Heart left ventricle (tissue), 16 donors: ENCODE results near the gene SPG11. TPM values are rescaled to one million over a fixed set of nuclear protein-coding genes. Genes with fewer than 3 reads are reported as not detected.

ENCODE experiments used
- ATAC-seq, 4 donors: fragments of 200-7000 bp; cut with Tn5 transposase; one replicate each; pipeline ENCODE4 v1.9.1; 2020 to 2022; ENCODE audit warnings: moderate library complexity in 4 of 4, mild to moderate bottlenecking in 3 of 4, moderate number of reproducible peaks in 1 of 4
- DNase-seq, 5 donors: peaks; one replicate each; pipeline ENCODE4 v3.0.0-alpha.2; 2020
- H3K27ac ChIP-seq, 12 donors: fragments of 200-600 bp; sonication (generic) in 4 of 12; one replicate each; pipeline versions ENCODE4 v1.5.0 to v1.8.0; 2016 to 2022; ENCODE audit warnings: mild to moderate bottlenecking in 2 of 12
- H3K27me3 ChIP-seq, 9 donors: fragments of 200-600 bp; sonication (generic) in 2 of 9; one replicate each; pipeline versions ENCODE4 v1.5.1 to v1.8.0; 2016 to 2022; ENCODE audit warnings: mild to moderate bottlenecking in 3 of 9
- H3K36me3 ChIP-seq, 9 donors: fragments of 200-600 bp; sonication (generic) in 2 of 9; one replicate each; pipeline versions ENCODE4 v1.5.0 to v1.8.0; 2018 to 2022; ENCODE audit warnings: mild to moderate bottlenecking in 2 of 9
- H3K4me1 ChIP-seq, 12 donors: fragments of 200-600 bp; sonication (generic) in 4 of 12; one replicate each; pipeline versions ENCODE4 v1.5.0 to v1.8.0; 2016 to 2022; ENCODE audit warnings: mild to moderate bottlenecking in 3 of 12
- H3K4me3 ChIP-seq, 12 donors: fragments of 200-600 bp; sonication (generic) in 4 of 12; one replicate each; pipeline versions ENCODE4 v1.5.0 to v1.8.0; 2017 to 2022; ENCODE audit warnings: mild to moderate bottlenecking in 9 of 12, moderate library complexity in 4 of 12
- H3K9me3 ChIP-seq, 12 donors: fragments of 200-600 bp; sonication (generic) in 4 of 12; one replicate each; pipeline versions ENCODE4 v1.5.0 to v1.8.0; 2016 to 2022; ENCODE audit warnings: mild to moderate bottlenecking in 1 of 12
- POLR2A ChIP-seq, 2 donors: fragments of 450-650 bp; IDR thresholded peaks; one replicate each; pipeline ENCODE4 v1.6.1; 2017; ENCODE audit warnings: antibody characterized with exemption in 2 of 2, mild to moderate bottlenecking in 2 of 2, moderate library complexity in 2 of 2
- WGBS, 4 donors: extraction: QIAGEN DNeasy Blood & Tissue Kit in 2 of 4; methylation state at CpG; one replicate each; pipeline versions ENCODE4 v1.1.5 to v1.1.7; 2013 to 2018; 5-methylcytosine and 5-hydroxymethylcytosine counted together
- intact Hi-C, 10 donors: fragments of 100-400 bp; cut with DNase I; formaldehyde crosslinking; loops; one replicate each; pipeline versions ENCODE4 v1.11.1 to v1.14.2; 2022
- polyA plus RNA-seq, 2 donors: library from polyadenylated mRNA; stranded (reverse); fragments of 200-250 nt; gene quantifications; one replicate each; pipeline ENCODE4 v1.2.3, GENCODE V29; 2013
- total RNA-seq, 9 donors: library from RNA; depleted of rRNA in 2 of 9; stranded (reverse); fragments of >200 nt in 2 of 9; fragmentation: NEBNext Ultra II Directional in 3 of 9; extraction: Animal tissue kit (Norgen Biotek cat#: 25700) in 3 of 9; gene quantifications; one replicate each; pipeline versions ENCODE4 v1.1.0 to v1.2.4, GENCODE V29; 2016 to 2023
- TF ChIP-seq, protein P1 (sequence below), 12 donors: fragments of 200-600 bp; sonication (generic) in 4 of 12; IDR thresholded peaks; one replicate each; pipeline versions ENCODE4 v1.5.0 to v1.8.0; 2018 to 2022; ENCODE audit warnings: antibody characterized with exemption in 12 of 12, mild to moderate bottlenecking in 5 of 12
- donor health status: ischemic (EF 13 %, LVEDD 7.1; RV severe dilation, severe dysfunction).
- donor health status: healthy with polysubstance abuse.
- donor health status: DM: no; HTN: yes; CAD: no.
- donor health status: DM: no; HTN: no; CAD: no.
- donor health status: ischemic (EF 25% LVEDD 6.9; RV normal size, moderate dysfunction).
- donor health status: ischemic (EF 25% LVEDD 5.7; RV mildly dilated, moderate dysfunction).
- donor health status: healthy.
- donor health status: DM: yes; HTN: yes; CAD: no.
- donor health status: ischemic (EF 35%, LVEDD 5.7; RV mildly dilated, moderate dysfunction).
- donor health status: nonischemic (EF 11% LVEDD 7.7; RV severe dilation, severe dysfunction).
- donor health status: DM: yes; HTN: yes; CAD: no.
- donor health status: PGD.
- donor health status: ischemic (EF 29% LVEDD 5.4; RV normal size, mild dysfunction).
- donor health status: nonischemic (EF 23%, LVEDD 6.1; RV moderate dilation, normal function).

SPG11 gene
- total and polyA plus RNA-seq, 11 donors = 17.5 to 69.4 (median 47.5) TPM

DNA sequence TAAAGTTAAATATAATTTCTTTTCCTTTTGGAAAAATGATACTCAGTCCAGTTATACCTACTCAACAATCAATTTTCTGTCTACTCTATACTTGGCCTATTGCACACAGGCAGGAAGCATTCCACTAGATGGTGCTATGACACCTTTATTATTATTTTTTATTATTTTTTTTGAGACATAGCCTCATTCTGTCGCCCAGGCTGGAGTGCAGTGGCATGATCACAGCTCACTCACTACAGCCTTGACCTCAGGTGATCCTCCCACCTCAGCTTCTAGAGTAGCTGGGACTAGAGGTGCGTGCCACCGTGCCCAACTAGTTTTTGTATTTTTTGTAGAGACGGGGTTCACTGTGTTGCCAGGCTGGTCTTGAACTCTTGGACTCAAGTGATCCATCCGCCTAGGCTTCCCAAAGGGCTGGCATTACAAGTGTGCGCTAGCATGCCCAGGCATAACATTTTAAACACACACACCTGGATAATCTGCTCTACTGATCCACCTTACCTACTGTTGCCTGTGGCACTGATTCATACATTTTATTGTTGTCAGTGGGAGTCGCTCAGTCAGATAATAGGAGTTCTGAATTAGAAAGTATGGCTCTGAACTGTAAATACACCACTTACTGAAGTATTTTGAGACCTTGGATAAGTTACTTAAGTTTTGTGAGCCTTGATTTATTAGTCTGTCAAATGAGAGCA, 70.3 kb downstream of the SPG11 start:
- ATAC-seq (no peak), DNase-seq (no peak)
- no peak for TF ChIP-seq POLR2A (IDR thresholded peaks at IDR 0.05)
- TF ChIP-seq, protein P1, sequence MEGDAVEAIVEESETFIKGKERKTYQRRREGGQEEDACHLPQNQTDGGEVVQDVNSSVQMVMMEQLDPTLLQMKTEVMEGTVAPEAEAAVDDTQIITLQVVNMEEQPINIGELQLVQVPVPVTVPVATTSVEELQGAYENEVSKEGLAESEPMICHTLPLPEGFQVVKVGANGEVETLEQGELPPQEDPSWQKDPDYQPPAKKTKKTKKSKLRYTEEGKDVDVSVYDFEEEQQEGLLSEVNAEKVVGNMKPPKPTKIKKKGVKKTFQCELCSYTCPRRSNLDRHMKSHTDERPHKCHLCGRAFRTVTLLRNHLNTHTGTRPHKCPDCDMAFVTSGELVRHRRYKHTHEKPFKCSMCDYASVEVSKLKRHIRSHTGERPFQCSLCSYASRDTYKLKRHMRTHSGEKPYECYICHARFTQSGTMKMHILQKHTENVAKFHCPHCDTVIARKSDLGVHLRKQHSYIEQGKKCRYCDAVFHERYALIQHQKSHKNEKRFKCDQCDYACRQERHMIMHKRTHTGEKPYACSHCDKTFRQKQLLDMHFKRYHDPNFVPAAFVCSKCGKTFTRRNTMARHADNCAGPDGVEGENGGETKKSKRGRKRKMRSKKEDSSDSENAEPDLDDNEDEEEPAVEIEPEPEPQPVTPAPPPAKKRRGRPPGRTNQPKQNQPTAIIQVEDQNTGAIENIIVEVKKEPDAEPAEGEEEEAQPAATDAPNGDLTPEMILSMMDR (IDR thresholded peaks at IDR 0.05) = peak in 9 of 12 donors; percentile 26 to 48 (median 34)
- H3K36me3 ChIP-seq = peaks cover 0 to 100% (median 100%) of the 10 kb centered on the region in 9 donors
- WGBS, 4 donors = 81 to 86% (median 83%) methylated on average over 7 of the region's 7 CpGs
- no peak overlapping the region for H3K4me3 ChIP-seq
- H3K9me3 ChIP-seq = no peaks in the 10 kb centered on the region
- no peaks in the 10 kb centered on the region for H3K4me1 ChIP-seq
- H3K27ac ChIP-seq = no peak overlapping the region
- intact Hi-C loops = loop anchor here in 4 of 10 donors (5.0 to 10.0 kb wide), 2 partner anchors 142 to 144 kb away; partner anchors contain the start of gene TRIM69 (in 4 of the 4)
- H3K27me3 ChIP-seq = no peaks in the 10 kb centered on the region

DNA sequence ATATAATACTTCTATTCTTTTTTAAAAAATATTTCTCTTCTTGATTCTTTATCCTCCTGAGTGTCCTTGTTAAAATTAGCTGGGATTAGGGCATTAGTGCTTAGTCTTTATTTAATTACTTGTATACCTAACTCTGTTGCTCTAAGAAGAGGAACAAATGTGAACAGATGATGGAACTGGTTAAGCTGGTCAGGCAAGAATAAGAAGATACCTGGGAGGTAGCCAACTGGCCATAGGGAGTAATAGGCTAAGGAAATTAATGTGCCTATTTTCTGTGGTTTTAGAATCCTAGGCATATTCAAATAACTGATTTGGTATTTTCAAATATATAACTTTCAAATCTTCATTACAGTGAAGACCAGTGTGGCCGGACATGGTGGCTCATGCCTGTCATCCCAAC, 72.1 kb downstream of the SPG11 start:
- WGBS, 4 donors = 89 to 96% (median 95%) methylated on average over 1 of the region's 1 CpG

DNA sequence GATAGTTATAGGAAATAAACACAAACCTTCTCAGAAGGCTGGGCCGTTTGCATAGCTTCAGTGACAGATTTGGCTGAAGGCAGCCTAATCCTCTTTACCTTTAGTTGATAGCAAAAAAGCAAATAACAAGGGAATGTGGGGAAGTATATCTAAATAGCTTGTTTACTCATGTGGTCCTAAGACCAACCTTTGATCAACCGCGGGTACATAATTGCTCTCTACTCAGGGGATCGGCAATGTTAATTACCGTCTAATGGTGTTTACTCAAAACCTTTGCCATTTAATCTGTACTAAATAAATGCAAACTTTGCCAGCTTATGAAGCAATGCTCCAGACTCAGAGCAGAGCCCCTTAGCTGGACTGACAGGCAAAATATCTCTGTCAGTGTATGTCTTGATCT, 74.9 kb downstream of the SPG11 start:
- no peak overlapping the region for H3K4me3 ChIP-seq
- intact Hi-C loops = loop anchor here in 3 of 10 donors (10.0 kb wide), 2 partner anchors 146 to 166 kb away; partner anchors contain the start of gene TRIM69 (in 2 of the 3)
- 88 to 94% (median 89%) methylated on average over 5 of the region's 5 CpGs for WGBS, 4 donors
- ATAC-seq = no peak
- TF ChIP-seq, protein P1 (IDR thresholded peaks at IDR 0.05) = no peak
- TF ChIP-seq POLR2A (IDR thresholded peaks at IDR 0.05) = no peak
- H3K36me3 ChIP-seq = peaks cover 0 to 100% (median 99%) of the 10 kb centered on the region in 9 donors
- H3K27me3 ChIP-seq = no peaks in the 10 kb centered on the region
- H3K4me1 ChIP-seq = no peaks in the 10 kb centered on the region
- DNase-seq = no peak
- no peaks in the 10 kb centered on the region for H3K9me3 ChIP-seq
- H3K27ac ChIP-seq = no peak overlapping the region

More for the DNA sequence above, 72.1 kb downstream of the SPG11 start:
- Histone ChIP-seq H3K4me3 (no peak overlapping the region), H3K27me3 (no peaks in the 10 kb centered on the region), H3K36me3 (peaks cover 0 to 100% (median 99%) of the 10 kb centered on the region in 9 donors), H3K9me3 (no peaks in the 10 kb centered on the region), H3K27ac (no peak overlapping the region), H3K4me1 (no peaks in the 10 kb centered on the region)
- TF ChIP-seq POLR2A (IDR thresholded peaks at IDR 0.05) = no peak
- TF ChIP-seq, protein P1 (IDR thresholded peaks at IDR 0.05) = no peak
- intact Hi-C loops = loop anchor here in 4 of 10 donors (5.0 to 10.0 kb wide), 2 partner anchors 143 to 146 kb away; partner anchors contain the start of gene TRIM69 (in 4 of the 4)
- DNase-seq = no peak
- no peak for ATAC-seq

DNA sequence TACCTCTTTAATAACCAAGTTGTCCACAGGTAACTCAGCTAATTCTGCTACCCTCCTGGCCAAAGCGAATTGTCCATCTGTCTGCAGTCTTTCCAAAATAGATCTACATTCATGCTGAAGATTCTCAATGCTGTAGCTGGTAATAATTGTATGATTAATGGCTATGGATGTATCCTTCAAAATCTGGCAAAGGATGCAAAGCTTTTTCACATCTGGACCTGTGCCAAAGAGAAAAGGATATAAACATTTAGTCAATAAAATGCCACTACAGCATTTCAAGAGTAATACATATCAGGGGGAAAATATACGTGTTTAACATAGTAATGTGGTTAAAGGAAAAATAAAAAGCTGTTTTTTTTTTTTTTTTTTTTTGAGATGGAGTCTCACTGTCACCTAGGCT, 77.8 kb downstream of the SPG11 start:
- Histone ChIP-seq H3K4me1 (no peaks in the 10 kb centered on the region), H3K36me3 (peaks cover 0 to 100% (median 96%) of the 10 kb centered on the region in 9 donors), H3K27me3 (no peaks in the 10 kb centered on the region), H3K4me3 (no peak overlapping the region), H3K9me3 (no peaks in the 10 kb centered on the region), H3K27ac (no peak overlapping the region)
- 94 to 99% (median 95%) methylated on average over 2 of the region's 2 CpGs for WGBS, 4 donors
- no peak for TF ChIP-seq POLR2A (IDR thresholded peaks at IDR 0.05)
- TF ChIP-seq, protein P1 (IDR thresholded peaks at IDR 0.05) = no peak
- no peak for ATAC-seq
- intact Hi-C loops = loop anchor here in 3 of 10 donors (10.0 kb wide), 2 partner anchors 149 to 169 kb away; partner anchors contain the start of gene TRIM69 (in 2 of the 3)
- DNase-seq = no peak
